Gastroesophageal sphincter (tissue), 4 donors: Measurements from ENCODE around the gene ZC3H12C. TPM values are rescaled to one million over a fixed set of nuclear protein-coding genes. Genes with fewer than 3 reads are reported as not detected.

Experiments
- ATAC-seq: fragments of 150-250 bp; one replicate; pipeline ENCODE4 v1.9.1; 2016; ENCODE audit warnings: mild to moderate bottlenecking, moderate library complexity
- H3K27ac ChIP-seq, 4 donors: fragments of 200-600 bp; sonication (generic) in 3 of 4; 1 replicate in 3 of 4; 2 replicates in 1 of 4; pipeline ENCODE4 v1.5.1; 2016 to 2019
- H3K27me3 ChIP-seq: fragments of 200-600 bp; sonication (generic); one replicate; pipeline ENCODE4 v1.5.1; 2019
- H3K36me3 ChIP-seq, 2 donors: fragments of 200-600 bp; sonication (generic); one replicate each; pipeline ENCODE4 v1.5.1; 2019; ENCODE audit warnings: control low read depth in 1 of 2
- H3K4me1 ChIP-seq, 3 donors: fragments of 200-600 bp; sonication (generic); 1 replicate in 2 of 3; 2 replicates in 1 of 3; pipeline ENCODE4 v1.5.1; 2016 to 2019; ENCODE audit warnings: control low read depth in 2 of 3
- H3K4me3 ChIP-seq, 2 donors: fragments of 200-600 bp; sonication (generic); one replicate each; pipeline ENCODE4 v1.5.1; 2019; ENCODE audit warnings: mild to moderate bottlenecking in 1 of 2, moderate library complexity in 1 of 2
- H3K9me3 ChIP-seq, 3 donors: fragments of 200-600 bp; sonication (generic); one replicate each; pipeline ENCODE4 v1.5.1; 2017 to 2019; ENCODE audit warnings: control low read depth in 2 of 3
- EP300 ChIP-seq: sonication (generic); formaldehyde crosslinking; IDR thresholded peaks from one replicate; pipeline ENCODE4 v1.6.1; 2017; ENCODE audit warnings: antibody characterized with exemption, mild to moderate bottlenecking
- POLR2A ChIP-seq, 2 donors: fragments of 450-650 bp; IDR thresholded peaks; one replicate each; pipeline ENCODE4 v1.6.1; 2017; ENCODE audit warnings: antibody characterized with exemption in 2 of 2, mild to moderate bottlenecking in 2 of 2, moderate library complexity in 1 of 2
- POLR2AphosphoS5 ChIP-seq: sonication (generic); formaldehyde crosslinking; IDR thresholded peaks from one replicate; pipeline ENCODE4 v1.6.1; 2017; ENCODE audit warnings: antibody characterized with exemption
- WGBS, 2 donors: methylation state at CpG; one replicate each; pipeline ENCODE4 v1.1.5; 2018; ENCODE audit warnings: low coverage in 1 of 2; 5-methylcytosine and 5-hydroxymethylcytosine counted together
- total RNA-seq, 4 donors: library from RNA; depleted of rRNA; stranded (reverse); fragments of >200 nt; gene quantifications; one replicate each; pipeline ENCODE4 v1.1.0, GENCODE V29; 2016
- TF ChIP-seq, protein P1 (sequence below), 4 experiments: fragments of 200-600 bp in 2 of 4; fragments of 450-650 bp in 2 of 4; sonication (generic) in 1 of 4; IDR thresholded peaks; one replicate each; pipeline ENCODE4 v1.5.1; 2017 to 2019; ENCODE audit warnings: antibody characterized with exemption in 4 of 4, mild to moderate bottlenecking in 2 of 4, moderate library complexity in 2 of 4

The ZC3H12C gene
- total RNA-seq, 4 donors from 2014 or later = 22.1 to 30.9 (median 26.3) TPM

DNA sequence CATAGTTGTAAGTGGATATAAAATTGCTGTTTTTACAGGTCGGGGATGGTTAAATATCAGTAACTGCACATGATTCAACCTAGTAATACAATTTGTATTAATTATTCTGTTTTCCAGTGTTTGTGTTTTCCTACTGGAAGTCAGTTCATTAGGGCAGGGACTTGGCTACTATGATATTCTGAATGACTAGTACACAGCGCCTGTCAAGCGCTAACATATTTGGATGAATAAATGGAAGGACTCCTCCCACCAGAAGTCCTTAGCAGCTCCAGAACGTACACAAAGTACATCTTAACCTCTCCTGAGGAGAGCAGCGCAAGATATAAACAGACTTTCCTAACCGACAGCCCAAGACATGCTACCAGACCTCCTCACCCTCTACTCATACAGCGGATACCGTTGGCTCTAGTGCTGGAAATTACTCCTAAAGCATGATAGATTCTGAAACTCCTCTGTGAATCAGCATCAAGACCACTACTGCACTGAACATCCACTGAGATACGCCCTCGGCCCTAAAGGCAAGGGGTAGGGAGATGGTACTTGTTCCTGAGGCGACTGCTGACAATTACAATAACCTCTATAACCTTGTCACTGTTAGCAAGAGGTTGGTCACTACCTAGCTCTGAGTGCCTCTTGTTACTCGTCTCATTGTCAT, 124.2 kb downstream of the ZC3H12C start:
- H3K4me3 ChIP-seq = no peak overlapping the region
- no peaks in the 10 kb centered on the region for H3K9me3 ChIP-seq
- WGBS, 2 donors = 52 to 84% methylated on average over 5 to 10 of the region's 12 CpGs
- H3K36me3 ChIP-seq = peaks cover 0 to 12% of the 10 kb centered on the region in 2 donors
- TF ChIP-seq EP300 (no peak), POLR2A (IDR thresholded peaks at IDR 0.05) (no peak), POLR2AphosphoS5 (no peak)
- TF ChIP-seq, protein P1, sequence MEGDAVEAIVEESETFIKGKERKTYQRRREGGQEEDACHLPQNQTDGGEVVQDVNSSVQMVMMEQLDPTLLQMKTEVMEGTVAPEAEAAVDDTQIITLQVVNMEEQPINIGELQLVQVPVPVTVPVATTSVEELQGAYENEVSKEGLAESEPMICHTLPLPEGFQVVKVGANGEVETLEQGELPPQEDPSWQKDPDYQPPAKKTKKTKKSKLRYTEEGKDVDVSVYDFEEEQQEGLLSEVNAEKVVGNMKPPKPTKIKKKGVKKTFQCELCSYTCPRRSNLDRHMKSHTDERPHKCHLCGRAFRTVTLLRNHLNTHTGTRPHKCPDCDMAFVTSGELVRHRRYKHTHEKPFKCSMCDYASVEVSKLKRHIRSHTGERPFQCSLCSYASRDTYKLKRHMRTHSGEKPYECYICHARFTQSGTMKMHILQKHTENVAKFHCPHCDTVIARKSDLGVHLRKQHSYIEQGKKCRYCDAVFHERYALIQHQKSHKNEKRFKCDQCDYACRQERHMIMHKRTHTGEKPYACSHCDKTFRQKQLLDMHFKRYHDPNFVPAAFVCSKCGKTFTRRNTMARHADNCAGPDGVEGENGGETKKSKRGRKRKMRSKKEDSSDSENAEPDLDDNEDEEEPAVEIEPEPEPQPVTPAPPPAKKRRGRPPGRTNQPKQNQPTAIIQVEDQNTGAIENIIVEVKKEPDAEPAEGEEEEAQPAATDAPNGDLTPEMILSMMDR (IDR thresholded peaks at IDR 0.05) = no peak
- H3K4me1 ChIP-seq = no peaks in the 10 kb centered on the region
- no peak for ATAC-seq
- no peaks in the 10 kb centered on the region for H3K27me3 ChIP-seq
- H3K27ac ChIP-seq = no peak overlapping the region

DNA sequence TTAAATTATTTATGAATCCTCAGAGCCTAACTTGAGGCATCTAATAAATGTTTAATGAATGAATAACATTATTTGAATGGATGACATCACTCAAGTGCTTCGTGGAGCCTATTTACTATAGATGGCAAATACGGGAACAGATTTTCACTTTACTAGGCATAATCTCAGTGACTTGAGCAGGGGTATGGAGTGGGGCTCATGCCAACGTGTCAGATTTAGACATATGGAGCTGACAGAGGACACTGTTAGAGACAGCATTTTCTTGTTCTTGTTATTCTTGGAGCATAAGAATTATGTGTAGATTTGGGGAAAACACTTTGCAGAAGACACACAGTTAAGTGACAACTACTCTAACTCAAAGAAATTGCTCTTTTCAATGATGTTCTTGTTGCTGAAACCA, 124.7 kb downstream of the ZC3H12C start:
- Histone ChIP-seq H3K9me3 (no peaks in the 10 kb centered on the region), H3K4me1 (no peaks in the 10 kb centered on the region), H3K4me3 (no peak overlapping the region), H3K27me3 (no peaks in the 10 kb centered on the region), H3K27ac (no peak overlapping the region), H3K36me3 (peaks cover 0 to 16% of the 10 kb centered on the region in 2 donors)
- WGBS, 2 donors = 61 to 65% methylated on average over 3 of the region's 3 CpGs
- no peak for ATAC-seq
- no peak for TF ChIP-seq POLR2A (IDR thresholded peaks at IDR 0.05)
- TF ChIP-seq, protein P1 (IDR thresholded peaks at IDR 0.05) = no peak
- TF ChIP-seq EP300 = no peak
- TF ChIP-seq POLR2AphosphoS5 = no peak

DNA sequence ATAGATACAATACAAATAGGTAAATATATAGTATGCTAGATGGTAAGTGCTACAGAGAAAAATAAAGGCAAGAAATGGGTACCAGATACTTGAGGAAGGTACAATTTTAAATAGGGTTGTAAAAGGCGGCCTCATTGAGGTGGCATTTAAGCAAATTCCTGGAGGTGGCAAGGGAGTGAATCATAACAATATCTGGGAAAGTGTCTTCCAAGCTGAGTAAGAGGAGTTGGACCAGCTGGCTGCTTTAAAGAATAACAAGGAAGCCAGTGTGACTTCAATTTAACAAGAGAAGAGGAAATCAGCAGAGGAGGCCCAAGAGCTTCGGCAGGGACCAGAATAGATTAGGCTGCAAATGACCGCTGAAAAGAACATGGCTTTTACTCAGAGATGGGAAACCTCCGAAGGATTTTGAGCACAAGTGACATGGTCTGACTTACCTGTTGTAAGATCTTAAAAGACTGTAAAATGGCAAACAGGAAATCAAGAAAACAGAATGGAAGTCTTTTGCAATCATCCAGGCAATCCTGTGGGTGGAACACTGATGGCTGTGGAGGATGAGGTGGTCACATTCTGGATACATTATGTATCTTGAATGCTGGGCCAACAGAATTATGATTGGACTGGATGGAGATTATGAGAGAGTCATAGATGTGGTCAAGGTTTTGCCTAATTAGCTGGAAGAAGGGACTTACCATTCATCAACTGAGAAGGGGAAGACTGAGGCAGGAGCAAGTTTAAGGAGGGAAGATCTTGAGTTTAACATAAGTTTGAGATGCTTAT, 126.0 kb downstream of the ZC3H12C start:
- Histone ChIP-seq H3K4me1 (no peaks in the 10 kb centered on the region), H3K27ac (no peak overlapping the region), H3K9me3 (no peaks in the 10 kb centered on the region), H3K27me3 (no peaks in the 10 kb centered on the region), H3K4me3 (no peak overlapping the region), H3K36me3 (peaks cover 0 to 22% of the 10 kb centered on the region in 2 donors)
- ATAC-seq = no peak
- TF ChIP-seq, protein P1 (IDR thresholded peaks at IDR 0.05) = no peak
- TF ChIP-seq EP300 (no peak), POLR2AphosphoS5 (no peak), POLR2A (IDR thresholded peaks at IDR 0.05) (no peak)
- 88 to 95% methylated on average over 4 of the region's 4 CpGs for whole genome bisulfite sequencing, 2 donors

Other genes starting within 250 kb of the ZC3H12C start
- gene RDX, start 203.2 kb downstream of the ZC3H12C start, total RNA-seq = 100 to 1,000 TPM in 2 of 4 donors, 10 to 100 TPM in 2; 75.7 to 114 (median 106) TPM